Endodermal cell (in vitro differentiated cells): Measurements from ENCODE around the gene ALDH1A1. TPM values are rescaled to one million over a fixed set of nuclear protein-coding genes. Genes with fewer than 3 reads are reported as not detected.

ENCODE experiments used
- DNase-seq: peaks from one replicate; pipeline ENCODE4 v3.0.0-alpha.2; 2017
- H3K27ac ChIP-seq: 2 replicates; pipeline ENCODE4 v1.5.1; 2013; ENCODE audit warnings: mild to moderate bottlenecking, low read depth, low read length, moderate library complexity
- H3K27me3 ChIP-seq: 2 replicates; pipeline ENCODE4 v1.6.1; 2013; ENCODE audit warnings: mild to moderate bottlenecking, low read length, moderate library complexity; ENCODE audit not compliant: insufficient read depth, control insufficient read depth, poor library complexity, severe bottlenecking
- H3K36me3 ChIP-seq: 2 replicates; pipeline ENCODE4 v1.7.0; 2013; ENCODE audit warnings: mild to moderate bottlenecking, low read length, moderate library complexity; ENCODE audit not compliant: control insufficient read depth, insufficient read depth
- H3K4me1 ChIP-seq: one replicate; pipeline ENCODE4 v1.7.0; 2013; ENCODE audit warnings: low read length; ENCODE audit not compliant: control insufficient read depth, insufficient read depth
- H3K4me3 ChIP-seq: 2 replicates; pipeline ENCODE4 v1.5.1; 2013; ENCODE audit warnings: mild to moderate bottlenecking, low read length, moderate library complexity
- H3K9ac ChIP-seq: 2 replicates; pipeline ENCODE4 v1.6.1; 2013; ENCODE audit warnings: mild to moderate bottlenecking, low read length, moderate library complexity; ENCODE audit not compliant: poor library complexity, severe bottlenecking; ENCODE audit errors: extremely low read depth
- H3K9me3 ChIP-seq: 2 replicates; pipeline ENCODE4 v1.6.1; 2013; ENCODE audit warnings: mild to moderate bottlenecking, low read length, moderate library complexity; ENCODE audit not compliant: control insufficient read depth
- H3K27ac Mint-ChIP-seq: 2 replicates; pipeline ENCODE4 v1.8.0; 2020; ENCODE audit warnings: mixed read lengths
- H3K27me3 Mint-ChIP-seq: 2 replicates; pipeline ENCODE4 v1.8.0; 2021; ENCODE audit warnings: mild to moderate bottlenecking, mixed read lengths; ENCODE audit not compliant: insufficient read depth
- H3K36me3 Mint-ChIP-seq: 2 replicates; pipeline ENCODE4 v1.8.0; 2020; ENCODE audit warnings: low read depth, mixed read lengths
- H3K4me1 Mint-ChIP-seq: 2 replicates; pipeline ENCODE4 v1.8.0; 2020; ENCODE audit warnings: mixed read lengths
- H3K4me3 Mint-ChIP-seq: 2 replicates; pipeline ENCODE4 v1.8.0; 2020; ENCODE audit warnings: mild to moderate bottlenecking, moderate library complexity, mixed read lengths
- H3K9me3 Mint-ChIP-seq: 2 replicates; pipeline ENCODE4 v1.8.0; 2020; ENCODE audit warnings: mild to moderate bottlenecking, mixed read lengths
- whole genome bisulfite sequencing, 2 experiments: methylation state at CpG; one replicate each; pipeline versions ENCODE4 v1.1.5 to v1.1.7; 2013; ENCODE audit warnings: missing lambda C conversion rate in 2 of 2, mixed read lengths in 1 of 2; ENCODE audit not compliant: insufficient coverage in 1 of 2, insufficient read length in 1 of 2; 5-methylcytosine and 5-hydroxymethylcytosine counted together
- total RNA-seq, 2 donors: library from RNA; stranded (reverse); fragmentation: NEBNext Ultra II Directional in 1 of 2; extraction: Animal tissue kit (Norgen Biotek cat#: 25700) in 1 of 2; gene quantifications; 2 replicates in 1 of 2; 3 replicates in 1 of 2; pipeline ENCODE4 v1.2.1, GENCODE V29; 2021
- TF ChIP-seq, protein P1 (sequence below): fragments of 200-600 bp; sonication (generic); conservative IDR thresholded peaks from 2 replicates; pipeline ENCODE4 v1.5.0; 2021; ENCODE audit warnings: antibody characterized with exemption, mild to moderate bottlenecking

The ALDH1A1 gene
- total RNA-seq, 2 donors from 2014 or later: 3.5 to 4.6 TPM

DNA sequence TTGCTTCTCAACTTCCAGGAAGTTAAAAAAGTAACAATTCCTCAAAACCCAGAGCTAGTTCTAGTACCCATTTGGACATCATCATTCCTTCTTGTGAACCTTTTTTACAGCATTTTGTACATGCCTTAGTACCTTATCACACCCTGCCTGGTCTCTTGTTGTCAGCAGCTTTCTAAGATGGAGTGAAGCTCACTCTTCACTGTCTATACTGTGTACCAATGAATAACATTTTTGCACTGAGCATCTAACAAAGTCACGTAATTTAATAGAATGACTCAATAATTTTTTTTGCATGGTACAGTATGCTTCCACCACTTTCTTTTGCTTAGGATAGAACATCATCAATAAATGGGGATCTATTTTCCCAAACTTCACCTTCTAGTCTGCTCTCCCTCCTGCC, 29.8 kb downstream of the ALDH1A1 start:
- H3K4me1 Mint-ChIP-seq: no peaks in the 10 kb centered on the region
- H3K4me3 ChIP-seq: no peak overlapping the region
- no peaks in the 10 kb centered on the region for H3K9me3 Mint-ChIP-seq
- no peak overlapping the region for H3K27ac ChIP-seq
- no peak overlapping the region for H3K9ac ChIP-seq
- TF ChIP-seq, protein P1, sequence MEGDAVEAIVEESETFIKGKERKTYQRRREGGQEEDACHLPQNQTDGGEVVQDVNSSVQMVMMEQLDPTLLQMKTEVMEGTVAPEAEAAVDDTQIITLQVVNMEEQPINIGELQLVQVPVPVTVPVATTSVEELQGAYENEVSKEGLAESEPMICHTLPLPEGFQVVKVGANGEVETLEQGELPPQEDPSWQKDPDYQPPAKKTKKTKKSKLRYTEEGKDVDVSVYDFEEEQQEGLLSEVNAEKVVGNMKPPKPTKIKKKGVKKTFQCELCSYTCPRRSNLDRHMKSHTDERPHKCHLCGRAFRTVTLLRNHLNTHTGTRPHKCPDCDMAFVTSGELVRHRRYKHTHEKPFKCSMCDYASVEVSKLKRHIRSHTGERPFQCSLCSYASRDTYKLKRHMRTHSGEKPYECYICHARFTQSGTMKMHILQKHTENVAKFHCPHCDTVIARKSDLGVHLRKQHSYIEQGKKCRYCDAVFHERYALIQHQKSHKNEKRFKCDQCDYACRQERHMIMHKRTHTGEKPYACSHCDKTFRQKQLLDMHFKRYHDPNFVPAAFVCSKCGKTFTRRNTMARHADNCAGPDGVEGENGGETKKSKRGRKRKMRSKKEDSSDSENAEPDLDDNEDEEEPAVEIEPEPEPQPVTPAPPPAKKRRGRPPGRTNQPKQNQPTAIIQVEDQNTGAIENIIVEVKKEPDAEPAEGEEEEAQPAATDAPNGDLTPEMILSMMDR: no peak
- H3K27me3 ChIP-seq: no peaks in the 10 kb centered on the region
- 100% methylated on average over 1 of the region's 1 CpG for WGBS, 2 experiments
- H3K9me3 ChIP-seq: no peaks in the 10 kb centered on the region
- H3K27ac Mint-ChIP-seq: no peak overlapping the region
- H3K36me3 ChIP-seq: no peaks in the 10 kb centered on the region
- no peaks in the 10 kb centered on the region for H3K4me1 ChIP-seq
- H3K4me3 Mint-ChIP-seq: no peak overlapping the region
- DNase-seq: no peak
- H3K36me3 Mint-ChIP-seq: no peaks in the 10 kb centered on the region
- H3K27me3 Mint-ChIP-seq: no peaks in the 10 kb centered on the region

DNA sequence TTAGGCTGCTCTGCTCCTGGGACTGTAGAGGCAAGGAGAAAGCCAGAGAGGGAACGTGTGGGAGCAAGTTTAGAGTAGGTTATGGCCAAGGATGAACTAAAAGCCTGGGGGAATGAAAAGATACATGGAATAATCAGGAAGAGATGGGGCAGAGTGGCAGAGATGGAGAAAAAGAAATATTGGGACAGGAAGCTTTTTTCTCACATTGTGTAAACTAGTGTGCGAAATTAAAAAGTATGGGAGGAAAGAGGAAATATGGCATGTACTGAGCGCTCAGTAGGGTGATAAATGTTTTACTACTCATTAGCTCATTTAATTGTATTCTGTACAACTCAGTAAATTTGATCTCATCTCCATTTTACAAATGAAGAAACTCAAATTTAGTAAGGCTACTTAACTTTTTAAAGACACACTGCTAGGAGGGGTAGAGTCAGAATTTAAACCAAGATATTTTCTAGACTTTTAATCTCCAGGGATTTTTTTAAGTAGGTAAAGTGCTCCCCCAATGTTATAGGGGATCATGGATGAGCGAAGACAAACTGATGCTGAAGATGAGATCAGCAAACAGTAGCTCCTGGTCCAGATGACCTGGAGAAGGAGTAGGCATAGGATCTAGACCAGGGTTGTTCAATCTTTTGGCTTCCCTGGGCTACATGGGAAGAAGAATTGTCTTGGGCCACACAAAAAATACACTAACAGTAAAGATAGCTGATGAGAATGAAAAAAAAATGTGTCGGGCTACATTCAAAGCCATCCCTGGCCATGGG, 30.8 kb downstream of the ALDH1A1 start:
- Histone ChIP-seq H3K36me3 (no peaks in the 10 kb centered on the region), H3K9me3 (no peaks in the 10 kb centered on the region), H3K27me3 (no peaks in the 10 kb centered on the region), H3K27ac (no peak overlapping the region), H3K4me1 (no peaks in the 10 kb centered on the region), H3K9ac (no peak overlapping the region), H3K4me3 (no peak overlapping the region)
- no peaks in the 10 kb centered on the region for H3K36me3 Mint-ChIP-seq
- H3K4me3 Mint-ChIP-seq: no peak overlapping the region
- H3K27me3 Mint-ChIP-seq: no peaks in the 10 kb centered on the region
- TF ChIP-seq, protein P1: no peak
- 86 to 90% methylated on average over 2 to 3 of the region's 5 CpGs for WGBS, 2 experiments
- no peak for DNase-seq
- H3K4me1 Mint-ChIP-seq: no peaks in the 10 kb centered on the region
- H3K27ac Mint-ChIP-seq: no peak overlapping the region
- H3K9me3 Mint-ChIP-seq: no peaks in the 10 kb centered on the region

DNA sequence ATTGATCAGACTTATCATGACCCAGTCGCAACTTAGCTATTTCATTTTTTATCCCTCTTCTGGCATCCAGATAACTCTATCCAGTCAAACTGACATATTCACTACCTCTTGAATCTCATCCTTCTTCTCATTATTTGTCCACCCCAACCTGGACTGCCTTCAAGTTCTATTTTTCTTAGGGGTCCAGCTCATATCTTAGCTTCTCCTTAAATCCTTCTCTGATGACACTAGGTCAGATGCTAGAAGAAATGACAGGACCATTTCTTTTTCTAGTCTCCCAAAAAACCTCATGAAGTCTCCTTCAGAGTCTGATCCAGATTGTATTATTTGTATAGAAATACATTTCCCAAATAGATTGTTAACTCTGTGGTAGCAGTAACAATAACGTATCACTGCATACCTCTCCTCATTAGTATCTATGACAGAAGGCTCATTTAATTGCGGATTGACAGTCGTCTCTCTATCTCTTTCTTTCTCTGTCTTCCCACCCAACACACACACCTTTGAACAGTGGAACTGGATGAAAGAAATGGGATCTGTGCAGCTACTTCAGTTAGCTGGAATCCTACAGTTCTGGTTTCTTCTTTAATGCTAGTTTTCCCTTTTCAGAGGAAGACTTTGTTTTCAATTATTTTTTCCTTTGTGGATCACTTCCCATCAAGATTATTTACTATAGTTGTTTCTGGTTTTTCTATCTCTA, 33.5 kb downstream of the ALDH1A1 start:
- no peaks in the 10 kb centered on the region for H3K27me3 ChIP-seq
- H3K4me1 Mint-ChIP-seq: no peaks in the 10 kb centered on the region
- no peaks in the 10 kb centered on the region for H3K36me3 ChIP-seq
- H3K4me3 ChIP-seq: no peak overlapping the region
- TF ChIP-seq, protein P1: no peak
- no peaks in the 10 kb centered on the region for H3K9me3 ChIP-seq
- no peak overlapping the region for H3K27ac Mint-ChIP-seq
- H3K9ac ChIP-seq: no peak overlapping the region
- H3K27ac ChIP-seq: no peak overlapping the region
- H3K4me3 Mint-ChIP-seq: no peak overlapping the region
- no peaks in the 10 kb centered on the region for H3K4me1 ChIP-seq
- DNase-seq: no peak
- whole genome bisulfite sequencing, 2 experiments: 83 to 94% methylated on average over 4 of the region's 4 CpGs
- no peaks in the 10 kb centered on the region for H3K36me3 Mint-ChIP-seq
- H3K9me3 Mint-ChIP-seq: no peaks in the 10 kb centered on the region
- no peaks in the 10 kb centered on the region for H3K27me3 Mint-ChIP-seq
